Measurements from ENCODE around the gene ZMIZ2.
"Not testable (repeated sequence)": the region's sequence is repeated elsewhere in the genome, so short reads cannot be mapped to it uniquely, and the experiment has no call there.

ZMIZ2 gene

GRCh38 chr7:44759246-44759645, 10.6 kb downstream of the ZMIZ2 start:
- DNase-seq: no peak

DNA sequence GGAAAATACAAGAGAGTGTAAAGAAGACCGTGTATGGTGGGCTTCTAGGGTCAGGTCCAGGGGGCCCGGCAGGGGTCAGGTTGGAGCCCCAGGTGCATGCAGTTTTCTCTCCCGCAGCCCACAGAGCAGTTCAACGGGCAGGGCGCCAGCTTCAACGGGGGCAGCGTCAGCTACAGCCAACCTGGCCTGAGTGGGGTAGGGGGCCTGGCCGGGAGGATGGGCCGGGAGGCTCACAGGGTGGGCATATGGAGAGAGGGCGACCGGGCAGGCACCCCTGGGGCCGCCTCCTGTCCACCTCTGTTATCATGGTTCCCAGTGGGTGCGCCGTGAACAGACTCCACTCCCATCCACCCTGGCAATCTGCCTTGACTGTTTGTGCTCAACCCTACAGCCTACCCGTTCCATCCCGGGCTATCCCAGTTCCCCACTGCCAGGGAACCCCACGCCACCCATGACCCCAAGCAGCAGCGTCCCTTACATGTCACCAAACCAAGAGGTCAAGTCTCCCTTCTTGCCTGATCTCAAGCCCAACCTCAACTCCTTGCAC, 11.5 kb downstream of the ZMIZ2 start:
- no peak for DNase-seq

DNA sequence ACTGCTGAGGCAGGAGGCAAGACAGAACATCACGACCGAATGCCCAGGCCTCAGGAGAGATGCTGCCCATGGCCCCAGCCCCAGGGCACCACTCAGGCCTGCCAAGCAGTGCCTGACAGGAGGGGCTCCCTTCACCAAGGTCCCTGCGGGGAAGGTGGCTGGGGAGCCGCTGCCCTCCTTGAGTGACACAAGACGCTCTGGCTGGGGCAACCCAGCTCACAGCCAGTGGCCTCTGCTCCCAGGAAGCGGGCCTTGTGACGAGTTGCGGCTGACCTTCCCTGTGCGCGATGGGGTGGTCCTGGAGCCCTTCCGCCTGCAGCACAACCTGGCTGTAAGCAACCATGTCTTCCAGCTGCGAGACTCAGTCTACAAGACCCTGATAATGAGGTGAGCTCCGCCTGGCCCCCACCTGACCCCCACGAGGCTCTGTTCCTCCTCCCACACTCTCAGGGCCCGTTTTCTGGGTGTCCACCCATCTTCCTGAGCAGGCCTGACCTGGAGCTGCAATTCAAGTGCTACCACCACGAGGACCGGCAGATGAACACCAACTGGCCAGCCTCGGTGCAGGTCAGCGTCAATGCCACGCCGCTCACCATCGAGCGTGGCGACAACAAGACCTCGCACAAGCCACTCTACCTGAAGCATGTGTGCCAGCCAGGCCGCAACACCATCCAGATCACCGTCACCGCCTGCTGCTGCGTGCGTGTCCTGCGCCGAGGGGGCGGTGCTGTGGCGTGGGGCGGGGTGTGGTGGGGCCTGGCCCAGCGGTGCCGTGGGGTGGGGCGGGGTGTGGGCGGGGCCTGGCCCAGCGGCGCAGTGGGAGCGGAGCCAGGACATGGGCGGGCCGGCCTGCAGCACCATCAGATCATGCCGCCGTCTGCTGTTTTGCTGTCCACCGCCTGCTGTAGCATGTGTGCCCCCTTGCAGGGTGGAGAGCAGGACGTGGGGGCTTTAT, 12.8 kb downstream of the ZMIZ2 start:
- DNase-seq: no peak

DNA sequence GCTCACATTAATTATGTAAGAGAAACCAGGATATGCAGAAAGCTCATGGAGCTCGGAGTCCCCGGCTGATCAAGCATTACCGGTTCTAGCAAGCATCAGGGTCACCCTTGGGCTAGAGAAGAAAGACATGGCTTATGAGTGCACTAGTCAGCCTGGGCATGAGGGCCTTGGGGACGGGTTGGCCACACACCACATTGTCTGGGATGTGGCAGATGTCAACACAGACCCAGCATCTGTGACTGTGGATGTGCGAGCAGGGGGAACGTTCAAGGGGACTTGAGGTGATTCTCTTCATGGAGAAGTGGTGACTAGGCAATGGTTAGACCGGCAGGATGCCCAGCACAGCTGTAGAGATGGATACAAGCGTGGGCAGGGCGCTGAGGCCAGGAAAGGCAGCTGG, 13.7 kb downstream of the ZMIZ2 start:
- no peak for DNase-seq

DNA sequence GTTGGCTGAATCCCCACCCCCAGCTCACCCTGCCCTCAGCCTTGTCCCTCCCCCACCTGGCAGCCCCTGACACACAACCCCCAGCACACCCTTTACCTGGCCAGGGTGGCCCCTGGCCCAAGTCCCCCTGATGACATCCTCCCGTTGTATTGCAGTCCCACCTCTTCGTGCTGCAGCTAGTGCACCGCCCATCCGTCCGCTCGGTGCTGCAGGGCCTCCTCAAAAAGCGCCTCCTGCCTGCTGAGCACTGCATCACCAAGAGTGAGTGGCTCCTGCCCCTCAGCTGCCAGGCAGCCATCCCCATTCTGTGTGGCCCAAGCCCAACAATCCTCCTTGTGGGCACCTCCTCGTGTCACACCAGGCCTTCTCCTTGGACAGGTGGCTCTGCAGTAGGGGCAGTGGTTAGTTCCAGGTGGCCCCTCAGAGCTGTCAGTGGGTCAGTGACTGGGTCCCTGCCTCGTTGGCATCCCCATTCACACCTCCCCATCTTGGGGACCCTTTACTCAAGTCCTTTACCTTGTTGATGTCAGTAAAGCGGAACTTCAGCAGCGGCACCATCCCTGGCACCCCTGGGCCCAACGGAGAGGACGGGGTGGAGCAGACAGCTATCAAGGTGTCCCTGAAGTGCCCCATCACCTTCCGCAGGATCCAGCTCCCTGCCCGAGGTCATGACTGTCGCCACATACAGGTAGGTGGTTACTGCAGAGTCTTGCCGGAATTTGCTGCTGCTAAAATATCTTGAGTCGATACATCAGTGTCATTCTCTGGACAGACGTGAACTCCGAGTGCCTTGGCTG, 14.3 kb downstream of the ZMIZ2 start:
- DNase-seq: no peak

DNA sequence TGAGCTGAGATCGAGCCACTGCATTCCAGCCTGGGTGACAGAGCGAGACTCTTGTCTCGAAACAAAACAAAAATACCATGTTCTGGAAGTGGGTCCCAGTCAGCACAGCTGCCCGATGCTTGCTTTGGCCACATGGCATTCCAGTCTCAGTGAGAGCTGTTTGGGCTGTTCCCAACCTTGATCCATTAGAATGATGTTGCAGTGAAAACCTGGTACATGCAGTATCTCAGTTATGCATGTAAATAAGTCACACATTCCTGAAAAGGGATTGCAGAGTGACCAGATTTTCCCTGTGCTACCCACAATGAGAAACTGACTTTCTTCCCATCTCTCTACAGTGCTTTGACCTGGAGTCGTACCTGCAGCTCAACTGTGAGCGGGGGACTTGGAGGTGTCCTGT, 15.4 kb downstream of the ZMIZ2 start:
- no peak for DNase-seq

DNA sequence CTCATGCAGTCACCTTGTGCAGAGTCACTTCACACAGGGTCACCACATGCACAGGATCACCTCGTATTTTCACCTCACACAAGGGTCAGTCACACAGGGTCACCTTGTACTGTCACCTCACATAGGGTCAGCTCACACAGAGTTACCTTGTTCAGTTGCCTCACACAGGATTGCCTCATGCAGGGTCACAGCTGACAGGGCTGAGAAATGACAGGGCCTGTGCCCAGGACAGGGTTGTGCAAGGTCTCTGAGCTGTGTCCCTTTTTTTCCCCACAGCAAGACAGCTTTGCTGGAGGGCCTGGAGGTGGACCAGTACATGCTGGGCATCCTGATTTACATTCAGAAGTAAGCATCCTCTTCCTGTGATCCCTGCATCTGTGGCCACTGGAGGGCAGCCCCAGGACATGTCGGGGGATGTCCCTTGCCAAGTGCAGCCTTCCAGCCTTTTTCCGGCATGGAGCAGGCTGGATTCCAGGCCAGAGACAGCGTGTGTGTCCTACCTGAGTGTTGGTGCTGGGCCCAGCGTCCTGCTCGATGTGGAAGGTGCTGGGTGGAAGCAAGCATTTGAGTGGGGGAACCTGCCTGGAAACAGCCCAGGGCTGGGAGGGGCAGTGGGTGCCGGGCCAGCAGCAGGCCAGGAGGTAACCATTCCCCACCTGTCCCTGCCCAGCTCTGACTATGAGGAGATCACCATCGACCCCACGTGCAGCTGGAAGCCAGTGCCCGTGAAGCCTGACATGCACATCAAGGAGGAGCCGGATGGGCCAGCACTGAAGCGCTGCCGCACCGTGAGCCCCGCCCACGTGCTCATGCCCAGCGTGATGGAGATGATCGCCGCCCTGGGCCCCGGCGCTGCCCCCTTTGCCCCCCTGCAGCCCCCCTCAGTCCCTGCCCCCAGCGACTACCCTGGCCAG, 16.3 kb downstream of the ZMIZ2 start:
- no peak for DNase-seq

DNA sequence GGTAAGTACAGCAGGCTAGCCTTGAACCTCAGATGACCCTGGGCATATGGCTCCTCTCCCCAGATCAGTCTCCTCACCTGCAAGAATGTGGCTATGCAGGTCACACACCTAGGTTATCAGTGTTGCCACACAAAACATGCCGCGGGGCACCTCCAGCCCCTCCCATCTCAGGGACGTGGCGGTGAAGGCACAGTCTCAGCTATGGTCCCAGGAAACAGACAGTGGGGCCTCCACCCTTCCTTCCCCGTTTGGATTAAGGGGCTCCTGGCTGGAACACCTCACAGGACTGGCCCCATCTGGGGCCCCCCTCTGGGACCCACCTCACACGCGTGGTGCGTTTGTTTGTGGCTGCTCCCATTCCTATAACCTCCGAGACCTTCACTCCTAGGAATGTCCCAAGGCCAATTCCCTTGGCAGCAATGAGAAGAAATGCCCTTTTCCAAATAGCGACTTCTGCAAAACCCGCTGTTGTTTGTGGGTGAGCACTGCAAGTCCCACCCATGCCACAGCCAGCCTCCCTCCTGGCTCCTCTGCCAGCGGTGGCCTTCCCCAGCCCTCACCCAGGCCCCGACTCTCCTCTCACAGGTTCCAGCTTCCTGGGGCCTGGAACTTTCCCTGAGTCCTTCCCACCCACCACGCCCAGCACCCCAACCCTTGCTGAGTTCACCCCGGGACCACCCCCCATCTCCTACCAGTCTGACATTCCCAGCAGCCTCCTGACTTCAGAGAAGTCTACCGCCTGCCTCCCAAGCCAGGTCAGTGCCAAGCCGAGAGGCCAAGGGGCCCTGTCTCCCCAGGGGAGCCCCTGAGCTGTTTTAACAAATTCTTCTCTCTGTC, 17.1 kb downstream of the ZMIZ2 start:
- no peak for DNase-seq

DNA sequence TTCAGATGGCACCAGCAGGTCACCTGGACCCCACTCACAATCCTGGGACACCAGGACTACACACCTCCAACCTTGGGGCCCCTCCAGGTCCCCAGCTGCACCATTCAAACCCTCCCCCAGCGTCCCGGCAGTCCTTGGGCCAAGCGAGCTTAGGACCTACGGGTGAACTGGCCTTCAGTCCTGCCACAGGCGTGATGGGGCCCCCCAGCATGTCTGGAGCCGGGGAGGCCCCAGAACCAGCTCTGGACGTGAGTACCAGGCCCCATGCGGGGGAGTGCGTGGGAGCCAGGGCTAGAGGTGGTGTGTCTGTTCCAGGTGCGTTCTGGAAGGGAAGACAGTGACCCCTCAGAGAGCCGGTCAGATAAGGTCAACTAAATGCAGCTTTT, 17.8 kb downstream of the ZMIZ2 start:
- DNase-seq: no peak

GRCh38 chr7:44767134-44767911, 18.7 kb downstream of the ZMIZ2 start:
- DNase-seq: no peak

DNA sequence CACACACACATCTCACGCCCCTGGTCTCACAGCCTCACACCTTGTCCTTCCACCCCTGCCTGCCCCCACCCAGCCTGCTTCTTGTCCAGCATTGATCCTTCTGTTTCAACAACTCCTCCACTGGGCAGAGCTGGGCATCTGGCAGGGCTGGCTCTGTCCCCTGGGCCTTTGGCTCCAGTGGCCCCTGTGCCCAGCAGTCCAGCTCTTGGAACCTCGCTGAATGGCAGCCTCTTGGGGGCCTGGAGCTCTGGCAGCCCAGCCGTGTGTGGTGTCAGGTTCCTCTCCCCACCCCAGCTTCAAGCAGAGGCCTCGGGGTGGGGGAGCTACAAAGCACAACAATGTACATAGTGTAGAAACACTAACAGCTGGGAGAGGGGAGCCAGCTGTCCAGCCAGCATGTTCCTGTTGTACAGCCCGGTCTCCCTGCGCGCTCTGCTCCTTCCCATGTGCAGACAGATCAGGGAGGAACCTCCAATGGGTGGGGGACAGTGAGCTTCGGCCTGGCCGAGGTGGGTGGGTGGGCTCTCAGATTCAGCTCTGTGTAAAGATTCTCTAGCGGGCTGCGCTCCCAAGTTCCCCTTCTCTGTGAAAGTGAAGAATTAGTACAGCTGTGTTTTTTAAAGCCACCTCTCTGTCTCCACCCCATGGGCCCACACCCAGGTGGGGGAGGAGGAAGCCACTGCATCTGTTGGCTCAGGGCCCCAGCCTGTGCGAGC, 19.4 kb downstream of the ZMIZ2 start:
- no peak for DNase-seq

DNA sequence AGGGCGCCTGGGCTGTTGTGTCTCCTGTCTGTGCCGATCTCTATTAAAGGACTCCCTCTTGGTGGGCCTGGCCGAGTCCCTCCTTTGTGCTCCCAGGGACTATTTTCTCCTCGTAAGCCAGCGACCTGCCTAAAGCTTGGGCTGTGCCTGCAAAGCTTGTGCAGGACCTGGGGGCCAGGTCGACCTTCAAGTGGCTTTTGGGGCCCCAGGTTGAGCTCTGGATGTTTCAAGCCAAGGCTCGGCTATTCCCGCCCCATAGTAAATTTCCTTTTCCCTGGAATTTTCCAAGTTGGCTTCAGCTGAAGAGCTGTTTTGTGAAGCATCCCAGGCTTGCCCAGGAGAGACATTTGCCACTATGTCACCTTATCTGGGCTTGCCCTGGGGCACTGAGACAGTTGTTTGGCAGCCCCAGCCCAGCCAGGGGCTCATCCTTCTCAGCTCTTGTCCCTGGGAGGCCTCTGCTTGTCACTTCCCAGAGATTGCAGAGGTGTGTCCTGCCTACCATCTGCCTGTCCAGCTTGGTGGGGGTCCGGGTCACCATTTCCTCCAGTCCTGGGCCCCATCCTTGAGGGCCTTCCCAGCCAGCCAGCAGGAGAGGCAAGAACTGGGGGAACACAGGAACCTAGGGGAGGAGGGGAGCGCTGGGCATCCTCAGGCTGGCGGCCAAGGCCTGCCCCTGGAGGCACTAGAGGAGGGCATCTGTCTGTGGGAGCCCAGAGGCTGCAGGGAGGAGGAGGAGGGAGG, 20.2 kb downstream of the ZMIZ2 start:
- DNase-seq: no peak

DNA sequence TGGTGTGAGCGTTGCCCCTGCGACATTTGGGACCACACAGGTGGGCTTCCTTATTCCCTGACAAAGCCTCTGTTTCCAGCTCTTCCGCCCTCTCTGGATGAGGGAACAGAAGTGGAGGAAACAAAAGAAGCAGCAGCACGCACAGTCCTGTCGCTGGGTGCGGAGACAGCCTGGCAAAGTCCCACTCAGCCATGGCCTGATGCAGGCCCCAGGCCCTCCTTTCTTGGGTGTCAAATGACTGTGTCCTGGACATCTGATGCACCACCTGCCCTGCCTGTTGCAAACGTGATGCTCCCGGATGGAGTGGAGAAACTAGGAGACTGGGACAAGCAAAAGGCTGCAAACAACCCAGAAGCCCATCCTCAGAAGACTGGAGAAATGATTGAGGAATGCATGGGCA, 20.7 kb downstream of the ZMIZ2 start:
- DNase-seq: no peak

DNA sequence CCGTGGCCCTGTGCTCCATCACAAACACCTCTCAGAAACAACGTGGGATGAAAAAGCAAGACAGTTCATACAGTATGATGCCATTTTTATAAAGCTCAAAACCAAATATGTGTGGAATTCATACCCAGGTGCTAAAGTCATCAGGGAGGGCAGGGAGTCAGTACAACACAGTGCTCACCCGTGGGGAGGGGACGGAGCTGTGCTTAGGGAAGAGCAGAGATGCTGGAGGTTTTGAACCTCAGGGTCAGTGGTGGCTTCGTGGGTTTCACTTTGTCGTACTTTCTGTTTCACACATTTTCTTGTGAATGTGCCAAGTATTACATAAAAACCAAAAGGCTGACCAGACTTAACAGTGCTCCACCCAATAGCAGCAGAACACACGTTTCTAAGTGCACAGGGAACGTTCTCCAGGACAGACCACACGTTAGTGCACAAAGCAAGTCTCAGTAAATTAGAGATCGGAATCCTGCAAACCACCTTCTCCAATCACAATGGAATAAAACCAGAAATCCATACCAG, 21.2 kb downstream of the ZMIZ2 start:
- DNase-seq: no peak

- no peak for DNase-seq
Observed at GRCh38 chr7:44771358-44771757, 22.7 kb downstream of the ZMIZ2 start.

GRCh38 chr7:44772440-44772839, 23.8 kb downstream of the ZMIZ2 start:
- DNase-seq: no peak

GRCh38 chr7:44772867-44773266, 24.2 kb downstream of the ZMIZ2 start:
- DNase-seq: peak; percentile 14

DNA sequence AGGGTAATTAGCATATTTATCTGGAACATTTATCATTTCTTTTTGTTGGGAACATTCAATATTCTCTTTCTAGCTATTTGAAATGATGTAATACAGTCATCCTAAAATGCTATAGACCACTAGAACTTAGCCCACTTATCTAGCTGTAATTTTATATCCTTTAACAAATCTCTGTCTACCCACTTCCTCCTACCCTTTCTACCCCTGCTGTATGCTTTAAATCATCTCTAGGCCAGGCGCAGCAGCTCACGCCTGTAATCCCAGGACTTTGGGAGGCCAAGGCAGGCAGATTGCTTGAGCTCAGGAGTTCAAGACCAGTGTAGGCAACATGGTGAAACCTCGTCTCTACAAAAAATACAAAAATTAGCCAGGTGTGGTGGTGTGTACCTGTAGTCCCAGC, 25.8 kb downstream of the ZMIZ2 start:
- DNase-seq: not testable (repeated sequence)
